HCT116 (cell line): ENCODE data around the gene GSTA2. TPM values are rescaled to one million over a fixed set of nuclear protein-coding genes. Genes with fewer than 3 reads are reported as not detected.
"Not testable (repeated sequence)": the region's sequence is repeated elsewhere in the genome, so short reads cannot be mapped to it uniquely, and the experiment has no call there.

Experiments used
- ATAC-seq: fragments of 200-7000 bp; cut with Tn5 transposase; 2 replicates; pipeline ENCODE4 v1.9.1; 2020; ENCODE audit warnings: mild to moderate bottlenecking, moderate library complexity
- BruUV-seq: library from RNA; stranded (reverse); fragments of 400-500 nt; replicated peaks from 2 replicates; lab custom pipeline; 2021; lab: Mats Ljungman, UMichigan
- CTCF ChIA-PET: fragments of 300-600 bp; sonication (Branson Sonifier 250); formaldehyde crosslinking; loops from one replicate; lab custom pipeline; 2021; ENCODE audit warnings: antibody characterized with exemption; lab: Charles Lee
- POLR2A ChIA-PET: fragments of 300-600, 350-600 bp; sonication (Branson Sonifier 250); formaldehyde crosslinking; loops from one replicate; lab custom pipeline; 2021; ENCODE audit warnings: antibody characterized with exemption; lab: Charles Lee
- RAD21 ChIA-PET, 2 experiments: fragments of 300-600 bp; sonication (Branson Sonifier 250); formaldehyde crosslinking; loops; one replicate each; lab custom pipeline; 2023; ENCODE audit warnings: low total read pairs in 2 of 2; ENCODE audit not compliant: uncharacterized antibody in 2 of 2, unreplicated experiment in 2 of 2, low non-redundant PET in 1 of 2; lab: Charles Lee
- DNase-seq: peaks from one replicate; pipeline ENCODE4 v3.0.0-alpha.2; 2010; ENCODE audit warnings: low read depth, low spot score
- H2AFZ ChIP-seq: fragments of 200-600 bp; shearing (Covaris generic), sonication (generic); 2 replicates; pipeline ENCODE4 v1.6.1; 2017; ENCODE audit warnings: low read depth, mixed run types, mixed read lengths, antibody characterized with exemption, low read length; ENCODE audit not compliant: poor library complexity, severe bottlenecking
- H3K27ac ChIP-seq: 2 replicates; pipeline ENCODE4 v1.5.1; 2012; ENCODE audit warnings: low read depth, low read length
- H3K27me3 ChIP-seq: fragments of 200-600 bp; sonication (generic); 2 replicates; pipeline ENCODE4 v1.6.1; 2016; ENCODE audit warnings: mixed run types, low read length, mixed read lengths; ENCODE audit not compliant: insufficient read depth
- H3K36me3 ChIP-seq, 2 experiments: fragments of 200-500 bp in 1 of 2; fragments of 200-600 bp in 1 of 2; sonication (Bioruptor generic) in 1 of 2; sonication (generic) in 1 of 2; 2 replicates each; pipeline versions ENCODE4 v1.5.1 to v1.6.1; 2014 to 2016; ENCODE audit warnings: low read length in 2 of 2, inconsistent platforms in 1 of 2, mixed read lengths in 1 of 2, mixed run types in 1 of 2; ENCODE audit not compliant: insufficient read depth in 2 of 2, control insufficient read depth in 1 of 2
- H3K4me1 ChIP-seq, 2 experiments: fragments of 200-600 bp in 1 of 2; sonication (generic) in 1 of 2; 2 replicates each; pipeline versions ENCODE4 v1.5.1 to v1.6.1; 2012 to 2017; ENCODE audit warnings: low read length in 2 of 2, inconsistent platforms in 1 of 2, mild to moderate bottlenecking in 1 of 2, mixed read lengths in 1 of 2, mixed run types in 1 of 2, moderate library complexity in 1 of 2; ENCODE audit not compliant: insufficient read depth in 2 of 2, control insufficient read depth in 1 of 2
- H3K4me2 ChIP-seq: fragments of 200-600 bp; sonication (generic); 2 replicates; pipeline ENCODE4 v1.6.1; 2017; ENCODE audit warnings: mixed run types, low read length, mixed read lengths
- H3K4me3 ChIP-seq, 2 experiments: fragments of 200-600 bp in 1 of 2; sonication (generic) in 1 of 2; replicated peaks in 1 of 2; 2 replicates each; pipeline ENCODE4 v1.5.1; 2011 to 2016; ENCODE audit warnings: low read length in 2 of 2, control low read depth in 1 of 2, low read depth in 1 of 2, mild to moderate bottlenecking in 1 of 2, mixed read lengths in 1 of 2, mixed run types in 1 of 2
- H3K79me2 ChIP-seq: fragments of 200-600 bp; sonication (generic); 2 replicates; pipeline ENCODE4 v1.6.1; 2017; ENCODE audit warnings: mild to moderate bottlenecking, mixed run types, low read length, moderate library complexity, mixed read lengths; ENCODE audit not compliant: insufficient read depth
- H3K9ac ChIP-seq: fragments of 200-600 bp; sonication (generic); 2 replicates; pipeline ENCODE4 v1.6.1; 2016; ENCODE audit warnings: low read length, mixed read lengths
- H3K9me2 ChIP-seq: fragments of 200-600 bp; sonication (generic), shearing (Covaris generic); 2 replicates; pipeline ENCODE4 v1.6.1; 2017; ENCODE audit warnings: mixed run types, mild to moderate bottlenecking, moderate library complexity; ENCODE audit not compliant: insufficient read depth
- H3K9me3 ChIP-seq, 2 experiments: fragments of 200-500 bp in 1 of 2; fragments of 200-600 bp in 1 of 2; sonication (Bioruptor generic) in 1 of 2; sonication (generic) in 1 of 2; 2 replicates each; pipeline ENCODE4 v1.6.1; 2014 to 2017; ENCODE audit warnings: low read length in 2 of 2, mixed read lengths in 2 of 2, inconsistent platforms in 1 of 2, low read depth in 1 of 2, mild to moderate bottlenecking in 1 of 2, mixed run types in 1 of 2, moderate library complexity in 1 of 2; ENCODE audit not compliant: control insufficient read depth in 1 of 2, insufficient read depth in 1 of 2
- H4K20me1 ChIP-seq: fragments of 200-600 bp; sonication (generic), shearing (Covaris generic); 2 replicates; pipeline ENCODE4 v1.6.1; 2017; ENCODE audit warnings: mixed run types, mild to moderate bottlenecking, moderate library complexity; ENCODE audit not compliant: insufficient read depth
- CEBPB ChIP-seq: IDR thresholded peaks from 2 replicates; pipeline ENCODE4 v1.6.1; 2012; ENCODE audit warnings: low read depth
- EZH2 ChIP-seq: fragments of 200-600 bp; sonication (generic); IDR thresholded peaks from 2 replicates; pipeline ENCODE4 v1.6.1; 2017; ENCODE audit warnings: antibody characterized with exemption, mixed run types
- FOSL1 ChIP-seq: IDR thresholded peaks from 2 replicates; pipeline ENCODE4 v1.6.1; 2012; ENCODE audit warnings: low read depth
- JUND ChIP-seq: IDR thresholded peaks from 2 replicates; pipeline ENCODE4 v1.6.1; 2012
- YY1 ChIP-seq: IDR thresholded peaks from 2 replicates; pipeline ENCODE4 v1.6.1; 2011; ENCODE audit warnings: low read length, low read depth, moderate library complexity, mild to moderate bottlenecking; ENCODE audit not compliant: insufficient replicate concordance; ENCODE audit errors: extremely low read depth
- intact Hi-C: fragments of 100-400 bp; cut with micrococcal nuclease; formaldehyde crosslinking; loops from 2 replicates; pipeline ENCODE4 v1.10.0; 2022
- total RNA-seq: library from RNA; stranded (reverse); gene quantifications from one replicate; pipeline ENCODE4 v1.2.1, GENCODE V29; 2021; ENCODE audit not compliant: unreplicated experiment
- TF ChIP-seq, protein P1 (sequence below): IDR thresholded peaks from 2 replicates; pipeline ENCODE4 v1.6.1; 2012; ENCODE audit warnings: low read depth
- TF ChIP-seq, protein P2 (sequence below): IDR thresholded peaks from 2 replicates; pipeline ENCODE4 v1.6.1; 2012
- TF ChIP-seq, protein P3 (sequence below), 3 experiments: fragments of 200-600 bp in 1 of 3; sonication (generic) in 1 of 3; IDR thresholded peaks in 2 of 3; conservative IDR thresholded peaks in 1 of 3; 2 replicates each; pipeline ENCODE4 v1.5.1; 2012 to 2017; ENCODE audit warnings: low read depth in 2 of 3, low read length in 2 of 3, antibody characterized with exemption in 1 of 3, borderline replicate concordance in 1 of 3, control low read depth in 1 of 3, mild to moderate bottlenecking in 1 of 3, mixed read lengths in 1 of 3, mixed run types in 1 of 3, moderate library complexity in 1 of 3; ENCODE audit not compliant: insufficient read depth in 1 of 3

GSTA2 gene
- total RNA-seq, 1 experiment from 2014 or later, result not detected

DNA sequence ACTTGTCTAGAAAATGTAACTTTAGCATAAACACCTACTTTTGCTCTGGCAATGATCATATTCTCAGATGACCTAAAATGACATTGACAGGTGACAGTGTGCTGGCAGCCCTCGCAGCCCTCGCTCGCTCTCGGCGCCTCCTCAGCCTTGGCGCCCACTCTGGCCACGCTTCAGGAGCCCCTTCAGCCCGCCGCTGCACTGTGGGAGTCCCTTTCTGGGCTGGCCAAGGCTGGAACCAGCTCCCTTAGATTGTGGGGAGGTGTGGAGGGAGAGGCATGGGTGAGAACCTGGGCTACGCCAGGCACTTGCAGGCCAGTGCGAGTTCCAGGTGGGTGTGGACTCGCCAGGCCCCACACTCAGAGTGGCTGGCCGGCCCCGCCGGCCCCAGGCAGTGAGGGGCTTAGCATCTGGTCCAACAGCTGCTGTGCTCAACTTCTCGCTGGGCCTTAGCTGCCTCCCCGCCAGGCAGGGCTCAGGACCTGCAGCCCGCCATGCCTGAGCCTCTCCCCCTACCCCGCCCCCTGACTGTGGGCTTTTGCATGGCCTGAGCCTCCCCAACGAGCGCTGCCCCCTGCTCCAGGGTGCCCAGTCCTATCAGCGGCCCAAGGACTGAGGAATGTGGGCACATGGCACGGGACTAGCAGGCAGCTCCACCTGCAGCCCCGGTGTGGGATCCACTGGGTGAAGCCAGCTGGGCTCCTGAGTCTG lies 23.1 kb upstream of the GSTA2 start:
- no peak overlapping the region for H3K9ac ChIP-seq
- DNase-seq, result no peak
- no peaks in the 10 kb centered on the region for H3K9me3 ChIP-seq
- no peak overlapping the region for H2AFZ ChIP-seq
- no peaks in the 10 kb centered on the region for H3K4me1 ChIP-seq
- no TSS peak for BruUV-seq
- H3K36me3 ChIP-seq, result no peaks in the 10 kb centered on the region
- H4K20me1 ChIP-seq, result no peaks in the 10 kb centered on the region
- H3K4me3 ChIP-seq, result no peak overlapping the region
- POLR2A ChIA-PET, result no interaction called here
- RAD21 ChIA-PET, result interaction anchor here in 1 of 2 experiments (0.6 kb wide), 1 partner anchor 409 kb away, joined by 5 read pairs; no protein-coding TSS in a partner anchor
- CTCF ChIA-PET, result no interaction called here
- H3K27ac ChIP-seq, result no peak overlapping the region
- intact Hi-C loops, result no loop called here
- H3K4me2 ChIP-seq, result no peak overlapping the region
- ATAC-seq, result no peak
- H3K79me2 ChIP-seq, result no peaks in the 10 kb centered on the region
- TF ChIP-seq FOSL1 (no peak), JUND (no peak), YY1 (no peak), EZH2 (no peak), CEBPB (no peak)
- TF ChIP-seq, protein P1, sequence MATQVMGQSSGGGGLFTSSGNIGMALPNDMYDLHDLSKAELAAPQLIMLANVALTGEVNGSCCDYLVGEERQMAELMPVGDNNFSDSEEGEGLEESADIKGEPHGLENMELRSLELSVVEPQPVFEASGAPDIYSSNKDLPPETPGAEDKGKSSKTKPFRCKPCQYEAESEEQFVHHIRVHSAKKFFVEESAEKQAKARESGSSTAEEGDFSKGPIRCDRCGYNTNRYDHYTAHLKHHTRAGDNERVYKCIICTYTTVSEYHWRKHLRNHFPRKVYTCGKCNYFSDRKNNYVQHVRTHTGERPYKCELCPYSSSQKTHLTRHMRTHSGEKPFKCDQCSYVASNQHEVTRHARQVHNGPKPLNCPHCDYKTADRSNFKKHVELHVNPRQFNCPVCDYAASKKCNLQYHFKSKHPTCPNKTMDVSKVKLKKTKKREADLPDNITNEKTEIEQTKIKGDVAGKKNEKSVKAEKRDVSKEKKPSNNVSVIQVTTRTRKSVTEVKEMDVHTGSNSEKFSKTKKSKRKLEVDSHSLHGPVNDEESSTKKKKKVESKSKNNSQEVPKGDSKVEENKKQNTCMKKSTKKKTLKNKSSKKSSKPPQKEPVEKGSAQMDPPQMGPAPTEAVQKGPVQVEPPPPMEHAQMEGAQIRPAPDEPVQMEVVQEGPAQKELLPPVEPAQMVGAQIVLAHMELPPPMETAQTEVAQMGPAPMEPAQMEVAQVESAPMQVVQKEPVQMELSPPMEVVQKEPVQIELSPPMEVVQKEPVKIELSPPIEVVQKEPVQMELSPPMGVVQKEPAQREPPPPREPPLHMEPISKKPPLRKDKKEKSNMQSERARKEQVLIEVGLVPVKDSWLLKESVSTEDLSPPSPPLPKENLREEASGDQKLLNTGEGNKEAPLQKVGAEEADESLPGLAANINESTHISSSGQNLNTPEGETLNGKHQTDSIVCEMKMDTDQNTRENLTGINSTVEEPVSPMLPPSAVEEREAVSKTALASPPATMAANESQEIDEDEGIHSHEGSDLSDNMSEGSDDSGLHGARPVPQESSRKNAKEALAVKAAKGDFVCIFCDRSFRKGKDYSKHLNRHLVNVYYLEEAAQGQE, result no peak
- TF ChIP-seq, protein P2, sequence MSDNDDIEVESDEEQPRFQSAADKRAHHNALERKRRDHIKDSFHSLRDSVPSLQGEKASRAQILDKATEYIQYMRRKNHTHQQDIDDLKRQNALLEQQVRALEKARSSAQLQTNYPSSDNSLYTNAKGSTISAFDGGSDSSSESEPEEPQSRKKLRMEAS, result no peak
- TF ChIP-seq, protein P3, sequence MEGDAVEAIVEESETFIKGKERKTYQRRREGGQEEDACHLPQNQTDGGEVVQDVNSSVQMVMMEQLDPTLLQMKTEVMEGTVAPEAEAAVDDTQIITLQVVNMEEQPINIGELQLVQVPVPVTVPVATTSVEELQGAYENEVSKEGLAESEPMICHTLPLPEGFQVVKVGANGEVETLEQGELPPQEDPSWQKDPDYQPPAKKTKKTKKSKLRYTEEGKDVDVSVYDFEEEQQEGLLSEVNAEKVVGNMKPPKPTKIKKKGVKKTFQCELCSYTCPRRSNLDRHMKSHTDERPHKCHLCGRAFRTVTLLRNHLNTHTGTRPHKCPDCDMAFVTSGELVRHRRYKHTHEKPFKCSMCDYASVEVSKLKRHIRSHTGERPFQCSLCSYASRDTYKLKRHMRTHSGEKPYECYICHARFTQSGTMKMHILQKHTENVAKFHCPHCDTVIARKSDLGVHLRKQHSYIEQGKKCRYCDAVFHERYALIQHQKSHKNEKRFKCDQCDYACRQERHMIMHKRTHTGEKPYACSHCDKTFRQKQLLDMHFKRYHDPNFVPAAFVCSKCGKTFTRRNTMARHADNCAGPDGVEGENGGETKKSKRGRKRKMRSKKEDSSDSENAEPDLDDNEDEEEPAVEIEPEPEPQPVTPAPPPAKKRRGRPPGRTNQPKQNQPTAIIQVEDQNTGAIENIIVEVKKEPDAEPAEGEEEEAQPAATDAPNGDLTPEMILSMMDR (IDR thresholded peaks at IDR 0.05 in 2 of 3, conservative IDR thresholded peaks at IDR 0.05 in 1 of 3; ENCODE audit: borderline replicate concordance in 1 of 3, insufficient read depth in 1 of 3, low read depth in 2 of 3, low read length in 2 of 3), result no peak
- H3K27me3 ChIP-seq, result no peaks in the 10 kb centered on the region
- H3K9me2 ChIP-seq, result no peaks in the 10 kb centered on the region

DNA sequence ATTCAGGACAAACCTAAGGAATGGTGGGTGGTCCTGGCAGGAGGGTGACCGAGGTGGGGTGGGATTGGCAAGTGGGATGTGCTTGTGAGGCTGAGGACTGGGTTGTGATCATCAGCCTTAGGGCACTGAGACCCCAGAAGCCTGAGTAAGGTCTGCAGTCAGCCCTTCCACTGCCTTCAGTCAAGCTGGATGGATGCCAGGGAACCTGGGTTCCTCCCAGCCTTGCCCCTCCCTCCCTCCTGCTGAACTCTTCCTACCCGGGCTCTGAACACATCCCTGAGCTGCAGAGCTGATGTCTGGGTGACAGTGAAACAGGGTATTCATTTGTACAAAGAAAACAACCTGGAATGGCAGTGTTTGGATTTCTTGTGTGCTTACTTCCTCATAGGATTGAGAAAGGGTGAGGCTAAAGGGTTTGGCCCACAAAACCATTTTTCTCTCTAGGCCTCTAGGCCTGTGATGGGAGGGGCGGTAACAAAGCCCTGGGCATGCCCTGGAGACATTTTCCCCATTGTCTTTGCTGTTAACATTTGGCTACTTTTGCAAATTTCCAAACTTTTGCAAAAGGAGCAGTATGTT lies 19.5 kb upstream of the GSTA2 start:
- BruUV-seq, RAD21 ChIA-PET, intact Hi-C loops, H3K9me3 ChIP-seq, H3K4me3 ChIP-seq, CTCF ChIA-PET, POLR2A ChIA-PET, ATAC-seq, H4K20me1 ChIP-seq, H3K27ac ChIP-seq, H3K27me3 ChIP-seq, DNase-seq, H3K9ac ChIP-seq, H3K4me1 ChIP-seq, H3K4me2 ChIP-seq, H3K79me2 ChIP-seq, H3K9me2 ChIP-seq, H2AFZ ChIP-seq, H3K36me3 ChIP-seq: not testable (repeated sequence)
